ENCODE results near the gene GREB1L.
"Not testable (repeated sequence)": the region's sequence is repeated elsewhere in the genome, so short reads cannot be mapped to it uniquely, and the experiment has no call there.

Gene GREB1L

DNA sequence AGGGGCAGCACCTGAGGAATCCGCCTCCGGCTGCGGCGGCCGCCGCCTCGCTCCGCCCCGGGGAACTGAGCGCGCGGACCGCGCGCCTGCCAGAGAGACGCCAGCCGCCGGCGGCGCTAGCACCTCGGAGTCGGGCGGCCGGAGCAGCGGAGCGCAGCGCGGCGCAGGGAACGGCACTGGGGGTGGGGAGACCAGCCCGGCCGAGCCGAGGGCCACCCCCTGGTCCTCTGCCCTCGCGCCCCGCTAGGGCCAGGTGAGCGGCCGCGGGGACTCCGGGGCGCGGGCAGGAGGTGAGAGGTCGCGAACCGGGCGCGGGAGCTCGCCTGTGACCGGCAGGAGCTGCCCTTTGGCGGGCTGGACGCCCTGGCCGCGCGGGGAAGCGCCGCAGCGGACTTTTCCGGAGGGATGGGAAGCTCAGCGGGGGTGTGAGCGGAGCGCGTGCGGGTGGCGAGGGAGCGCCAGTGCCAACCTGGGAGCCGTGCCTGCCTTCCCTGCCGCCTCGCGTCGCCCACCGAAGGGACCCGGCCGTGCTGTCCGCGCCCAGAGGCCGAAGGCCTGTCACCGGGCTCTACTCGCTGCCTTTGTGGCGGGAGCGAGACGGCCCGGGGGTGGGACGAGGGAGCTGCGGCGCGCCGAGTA lies at the start of gene GREB1L:
GREB1L (plus strand) TSS at position 92 of the 639 bp plus-strand sequence. CDS start 141,287 bp downstream, outside the sequence.
- no peak for DNase-seq

DNA sequence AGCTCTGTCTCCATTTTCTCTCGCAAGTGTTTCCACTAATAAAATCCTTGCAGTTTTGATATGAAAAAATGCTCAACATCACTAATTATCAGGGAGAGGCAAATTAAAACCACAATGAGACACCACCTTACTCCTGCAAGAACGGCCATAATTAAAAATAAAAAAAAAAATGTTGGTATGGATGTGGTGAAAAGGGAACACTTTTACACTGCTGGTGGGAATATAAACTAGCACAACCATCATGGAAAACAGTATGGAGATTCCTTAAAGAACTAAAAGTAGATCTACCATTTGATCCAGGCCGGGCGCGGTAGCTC lies 49.8 kb upstream of the GREB1L start:
- DNase-seq: no peak

DNA sequence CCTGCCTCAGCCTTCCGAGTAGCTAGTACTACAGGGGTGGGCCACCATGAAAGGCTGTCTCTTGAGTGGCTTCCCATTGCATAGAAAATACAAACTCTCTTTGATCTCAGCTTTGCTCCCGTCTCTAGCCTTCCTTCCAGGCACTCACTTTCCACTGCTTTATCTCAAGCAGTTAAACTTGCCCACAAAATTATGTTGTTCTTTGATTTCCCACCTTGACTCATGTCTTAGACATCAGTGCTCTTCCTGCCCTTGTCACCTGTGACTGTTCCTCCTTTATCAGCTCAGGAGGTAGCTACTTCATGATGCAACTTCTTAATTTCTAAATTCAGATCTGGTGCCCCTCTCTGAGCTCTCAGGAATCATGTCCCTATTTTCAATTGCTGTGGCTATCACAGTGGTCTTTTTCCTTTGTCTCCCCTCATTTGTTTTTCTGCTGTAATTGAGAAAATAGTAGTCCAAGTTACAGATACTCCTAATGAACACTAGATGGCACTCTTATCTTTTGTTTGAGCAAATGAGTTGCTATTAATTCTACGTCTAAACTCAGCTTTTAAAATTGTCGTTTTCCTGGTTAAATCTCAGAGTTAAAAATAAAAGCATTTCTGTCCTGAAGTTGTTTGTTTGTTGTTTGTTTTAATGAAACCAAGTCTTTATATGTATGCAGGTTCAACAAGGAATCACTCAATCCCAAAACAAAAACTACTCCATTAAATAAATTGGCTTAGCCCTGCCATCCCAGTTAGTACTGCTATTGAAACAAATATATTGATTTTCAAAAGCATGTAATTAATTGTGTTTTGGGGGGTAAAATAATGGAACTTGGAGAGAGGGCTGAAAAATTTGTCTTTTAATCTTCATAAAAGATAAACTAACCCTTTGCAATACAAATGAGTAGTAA lies 46.9 kb upstream of the GREB1L start:
- peak; percentile 67 for DNase-seq

DNA sequence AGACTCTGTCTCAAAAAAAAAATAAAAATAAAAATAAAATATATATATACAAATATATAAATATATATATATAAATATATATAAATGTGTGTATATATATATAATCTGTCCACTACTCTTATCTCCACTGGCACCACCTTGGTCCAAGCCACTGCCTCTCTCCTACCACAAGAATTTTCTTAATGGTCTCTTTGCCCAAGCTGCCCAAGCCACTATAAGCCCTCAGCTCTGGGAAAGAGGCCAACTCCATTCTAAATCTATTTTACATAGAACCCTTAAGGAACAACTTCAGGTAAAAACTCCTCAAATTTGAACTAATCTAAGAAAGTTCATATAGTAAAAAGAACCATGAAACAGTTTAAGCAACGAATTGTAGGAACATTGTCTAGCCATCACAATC lies 45.6 kb upstream of the GREB1L start:
- no peak for DNase-seq

DNA sequence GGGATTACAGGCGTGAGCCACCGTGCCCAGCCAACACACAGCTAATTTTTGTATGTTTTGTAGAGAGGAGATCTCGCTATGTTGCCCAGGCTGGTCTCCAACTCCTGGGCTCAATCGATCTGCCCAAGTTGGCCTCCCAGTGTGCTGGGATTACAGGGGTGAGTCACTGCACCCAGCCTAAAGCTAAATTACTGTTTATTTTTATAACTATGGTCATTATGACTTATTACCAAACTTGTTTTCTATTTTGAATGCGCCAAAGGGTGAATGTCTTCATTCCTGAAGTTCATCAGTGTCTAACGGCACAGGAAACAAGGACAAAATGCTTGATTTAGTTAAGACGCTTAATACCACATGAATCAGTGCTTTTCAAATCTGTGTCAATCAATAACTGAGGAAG lies 38.9 kb upstream of the GREB1L start:
- DNase-seq: no peak

DNA sequence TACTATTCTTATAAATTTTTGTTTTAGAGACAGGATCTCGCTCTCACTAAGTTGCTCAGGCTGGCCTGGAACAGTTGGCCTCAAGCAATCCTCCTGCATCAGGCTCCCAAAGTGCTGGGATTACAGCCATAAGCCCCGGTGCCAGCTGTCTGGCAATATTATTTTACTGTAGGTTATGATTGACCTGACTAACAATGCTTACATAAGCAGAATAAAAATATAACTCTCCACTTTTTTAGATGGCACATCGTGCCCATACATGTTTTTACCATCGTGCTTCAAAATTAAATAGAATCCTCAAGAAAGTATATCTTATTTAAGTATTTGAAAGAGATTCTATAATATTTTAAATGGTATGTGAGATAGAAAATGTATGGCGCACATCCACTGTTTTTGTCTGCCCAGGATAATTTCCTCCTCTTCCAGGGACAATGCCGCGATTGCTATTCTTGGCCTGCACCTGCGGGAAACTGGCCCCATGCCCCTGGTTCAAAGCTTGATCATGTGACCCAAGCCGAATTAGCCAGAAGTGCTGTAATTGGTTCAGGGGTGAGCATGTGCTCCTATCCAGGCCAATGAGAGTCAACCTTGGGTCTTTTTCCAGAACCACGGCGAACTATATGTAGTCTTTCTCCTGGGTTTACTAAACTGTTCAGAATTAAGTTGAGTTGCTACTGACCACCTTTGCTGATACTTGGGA lies 38.3 kb upstream of the GREB1L start:
- DNase-seq: no peak

DNA sequence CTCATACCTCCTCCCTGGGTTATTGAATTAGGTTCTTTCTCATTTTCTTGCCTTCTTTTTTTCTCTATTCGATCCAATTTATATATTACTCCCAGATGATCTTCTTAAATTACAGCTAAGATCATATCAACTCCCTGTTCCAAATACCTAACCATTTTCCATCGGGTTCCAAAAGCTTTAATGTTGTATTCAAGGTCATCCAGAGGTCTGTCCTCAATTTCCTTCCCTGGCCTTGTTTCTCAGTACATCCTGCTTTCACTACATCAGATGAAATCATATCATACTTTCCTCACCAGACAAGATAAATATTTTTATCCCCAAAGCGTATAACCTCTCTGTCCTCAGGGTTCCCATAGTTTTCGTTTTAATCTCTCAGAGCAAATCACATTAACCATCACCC lies 36.3 kb upstream of the GREB1L start:
- no peak for DNase-seq

DNA sequence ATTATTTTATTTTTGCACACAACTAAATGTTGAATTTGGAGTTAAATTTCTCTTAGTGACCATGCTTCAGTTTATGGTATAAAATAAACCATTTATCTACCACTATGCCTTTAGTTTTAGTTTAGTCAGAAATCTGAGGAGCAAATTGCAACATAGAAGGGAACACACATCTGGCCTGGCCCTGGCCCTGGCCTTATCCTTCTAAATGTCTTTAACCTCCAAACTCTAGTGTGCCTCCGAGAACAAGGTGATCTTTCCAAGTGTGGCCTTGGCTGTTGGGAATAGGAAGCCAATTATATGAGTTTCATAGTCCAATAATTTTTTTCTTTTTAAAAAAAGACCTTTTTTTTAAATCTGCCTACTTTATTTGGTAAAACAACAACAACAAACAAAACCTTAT lies 31.8 kb upstream of the GREB1L start:
- no peak for DNase-seq

DNA sequence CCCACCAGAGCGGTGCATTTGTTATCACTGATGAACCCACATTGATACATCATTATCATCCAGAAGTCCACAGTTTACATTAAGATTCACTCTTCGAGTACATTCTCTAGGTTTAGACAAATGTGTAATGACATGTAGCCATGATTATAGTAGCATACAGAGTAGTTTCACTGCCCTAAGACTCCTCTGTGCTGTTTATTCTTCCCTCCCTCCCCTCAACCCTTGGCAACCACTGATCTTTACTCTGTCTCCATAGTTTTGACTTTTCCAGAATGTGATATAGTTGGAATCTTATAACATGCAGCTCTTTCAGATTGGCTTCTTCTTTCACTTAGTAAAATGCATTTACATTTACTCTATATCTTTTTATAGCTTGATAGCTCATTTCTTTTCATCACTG lies 31.2 kb upstream of the GREB1L start:
- DNase-seq: no peak

DNA sequence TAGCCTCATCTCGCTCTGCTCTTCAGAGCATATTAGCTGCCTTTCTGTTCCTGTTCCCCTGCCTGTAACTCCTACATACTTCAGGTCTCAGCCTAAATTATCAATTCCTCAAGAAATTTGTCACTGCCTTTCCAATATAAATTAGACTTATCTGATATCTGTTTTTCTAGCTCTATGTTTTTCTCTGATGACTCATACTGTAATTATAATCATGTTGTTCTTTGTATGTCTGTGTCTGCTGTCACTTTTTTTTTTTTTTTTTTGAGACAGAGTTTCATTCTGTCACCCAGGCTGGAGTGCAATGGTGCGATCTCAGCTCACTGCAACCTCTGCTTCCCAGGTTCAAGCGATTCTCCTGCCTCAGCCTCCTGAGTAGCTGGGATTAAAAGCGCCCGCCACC lies 27.6 kb upstream of the GREB1L start:
- not testable (repeated sequence) for DNase-seq

DNA sequence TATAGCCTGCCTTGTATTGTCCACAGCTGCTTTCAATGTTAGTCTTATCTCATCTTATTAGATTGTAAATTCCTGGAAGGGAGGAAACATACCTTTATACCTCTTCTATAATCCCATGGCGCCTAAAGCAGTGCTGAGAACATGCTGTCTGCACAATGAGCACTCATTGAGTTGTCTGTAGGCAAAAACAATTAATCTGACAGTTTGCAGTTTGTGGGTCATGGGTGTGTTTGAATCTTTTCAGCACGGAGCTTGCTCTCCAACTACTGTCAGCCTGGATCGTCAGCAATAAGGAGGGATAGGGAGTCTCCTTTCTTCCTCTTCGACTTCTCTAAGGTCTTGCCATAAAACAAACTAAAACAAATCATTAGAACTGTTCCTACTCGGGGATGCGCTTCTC lies 26.5 kb upstream of the GREB1L start:
- DNase-seq: no peak

DNA sequence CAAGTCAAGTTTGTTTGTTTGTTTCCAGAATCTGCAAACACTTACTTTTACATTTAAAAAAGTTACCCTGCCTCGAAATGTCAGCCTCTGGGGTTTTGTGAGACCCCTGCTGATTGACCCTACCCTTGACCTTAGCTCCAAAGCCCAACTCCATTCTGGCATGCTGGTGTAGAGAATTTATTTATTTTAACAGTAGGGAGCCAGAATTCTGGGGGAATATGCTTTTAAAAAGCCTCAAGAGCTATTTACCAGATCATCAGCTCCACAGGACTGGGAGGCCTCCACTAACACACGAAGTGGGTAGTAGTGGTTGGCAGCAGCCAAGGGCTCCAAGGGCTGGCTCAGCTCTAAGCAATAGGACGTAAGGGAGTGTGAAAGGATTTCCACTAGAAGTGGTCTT lies 23.2 kb upstream of the GREB1L start:
- no peak for DNase-seq

DNA sequence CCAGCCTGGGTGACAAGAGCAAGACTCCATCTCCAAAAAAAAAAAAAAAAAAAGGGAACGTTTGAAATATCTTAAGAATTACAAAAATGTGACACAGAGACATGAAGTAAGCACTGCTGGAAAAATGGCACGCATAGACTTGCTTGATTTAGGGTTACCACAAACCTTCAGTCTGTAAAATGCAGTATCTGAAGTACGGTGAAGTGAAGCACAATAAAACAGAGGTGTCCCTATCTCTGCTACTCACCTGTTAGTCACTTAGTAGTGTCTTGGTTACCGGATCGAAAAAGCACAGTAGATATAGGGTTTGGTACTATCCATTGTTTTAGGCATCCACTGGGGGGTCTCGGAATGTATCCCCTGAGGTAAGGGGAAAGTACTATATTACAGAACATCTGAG lies 11.6 kb upstream of the GREB1L start:
- DNase-seq: no peak

DNA sequence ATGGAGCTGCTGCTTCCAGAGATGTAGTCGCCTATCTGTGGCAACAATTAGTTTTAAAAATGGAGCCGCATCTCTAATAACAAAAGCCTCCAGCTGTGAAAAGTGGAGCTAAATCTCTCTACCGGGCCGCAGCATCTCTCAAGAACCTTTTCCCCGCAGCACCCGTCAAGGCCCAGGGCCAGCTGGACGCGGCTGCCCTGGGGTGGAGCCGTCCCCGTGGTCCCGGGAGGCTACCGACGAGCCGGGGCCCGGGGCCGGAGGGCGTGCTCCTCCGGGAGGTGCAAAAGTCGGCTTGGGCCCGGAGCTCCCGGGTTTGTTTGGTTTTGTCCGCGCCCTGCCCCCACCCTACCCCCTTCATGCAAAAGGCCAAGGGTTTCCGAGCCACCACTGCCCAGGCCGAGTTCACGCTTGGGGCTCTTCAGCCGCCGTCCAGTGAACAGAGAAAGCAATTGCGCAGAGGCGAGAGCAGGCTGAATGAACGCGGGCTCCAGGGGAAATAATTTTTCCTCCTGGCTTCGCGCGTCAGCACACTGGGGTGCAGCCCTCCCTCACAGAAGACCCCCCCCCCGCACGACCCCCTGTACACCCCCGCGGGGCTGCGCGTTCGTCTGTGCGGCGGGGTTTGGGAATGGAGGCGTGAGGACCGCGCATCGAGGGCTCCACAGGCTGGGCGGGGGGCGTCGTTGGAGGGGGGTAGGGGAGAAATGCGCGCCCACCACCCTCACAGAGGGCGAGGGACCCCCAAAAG lies 557 bp upstream of the GREB1L start:
- DNase-seq: no peak

DNA sequence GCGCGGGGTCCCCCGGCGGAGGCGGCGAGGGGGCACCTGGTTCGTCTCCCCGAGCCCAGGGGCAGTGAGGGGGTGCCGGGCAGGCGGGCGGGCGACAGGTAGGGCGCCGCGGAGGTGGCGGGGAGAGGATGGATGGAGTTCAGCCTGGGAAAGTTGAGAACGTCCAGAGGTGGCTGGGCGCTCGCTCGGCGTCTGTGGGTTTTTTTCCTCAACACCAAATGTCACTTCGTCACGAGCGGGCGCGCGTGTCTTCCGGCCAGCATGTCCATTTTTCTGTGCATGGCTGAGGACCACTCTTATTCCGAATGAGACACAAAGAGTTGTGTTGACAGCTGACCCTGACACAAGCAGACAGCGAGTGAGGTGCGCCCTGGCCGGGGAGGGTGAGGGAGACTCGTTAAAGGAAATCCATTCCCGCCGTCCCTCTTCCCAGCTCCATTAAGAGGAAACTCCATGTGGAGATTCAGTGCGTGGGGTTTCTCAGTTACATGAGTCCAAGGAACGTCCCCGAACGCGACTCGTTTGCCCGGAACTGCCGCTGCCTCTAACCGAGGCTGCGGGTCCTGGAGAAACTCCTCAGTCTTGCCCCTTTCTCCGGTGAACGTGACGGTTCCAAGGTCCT lies 859 bp downstream of the GREB1L start:
- DNase-seq: peak; percentile 28

DNA sequence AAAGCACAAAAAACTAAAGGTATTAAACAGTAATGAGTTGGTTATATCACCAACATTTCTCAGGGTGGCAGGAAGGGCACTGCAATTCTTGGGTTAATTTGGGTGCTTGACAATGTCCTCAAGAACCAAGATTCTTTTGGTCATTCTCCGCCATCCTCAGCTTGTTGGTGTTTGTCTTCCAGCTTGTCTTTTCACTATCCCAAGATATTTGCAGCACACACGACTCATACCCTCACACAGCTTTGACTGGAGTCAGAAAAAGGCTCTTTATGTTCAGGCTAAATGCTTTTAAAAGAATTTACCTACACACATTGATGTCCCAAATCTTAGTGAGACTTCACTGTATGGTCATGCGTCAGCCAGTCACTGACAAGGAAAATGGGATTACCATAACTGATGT lies 12.5 kb downstream of the GREB1L start:
- no peak for DNase-seq

DNA sequence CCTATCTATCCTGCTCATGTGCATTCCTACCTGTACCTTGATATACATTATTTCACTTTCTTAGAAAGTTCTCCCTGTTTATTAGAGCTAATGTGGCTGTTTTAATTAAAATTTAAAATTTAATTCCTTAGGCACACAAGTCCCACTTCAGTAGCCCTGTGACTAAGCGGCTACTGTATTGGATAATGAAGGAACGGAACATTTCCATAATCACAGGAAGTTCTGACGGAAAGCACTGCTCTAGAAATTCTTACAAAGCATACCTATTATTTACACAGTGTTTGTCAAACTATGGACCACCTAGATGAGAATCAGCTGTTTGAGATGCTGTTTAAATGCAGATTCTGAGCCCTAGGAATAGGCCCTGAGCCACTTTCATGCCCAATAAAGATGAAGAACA lies 13.2 kb downstream of the GREB1L start:
- no peak for DNase-seq

DNA sequence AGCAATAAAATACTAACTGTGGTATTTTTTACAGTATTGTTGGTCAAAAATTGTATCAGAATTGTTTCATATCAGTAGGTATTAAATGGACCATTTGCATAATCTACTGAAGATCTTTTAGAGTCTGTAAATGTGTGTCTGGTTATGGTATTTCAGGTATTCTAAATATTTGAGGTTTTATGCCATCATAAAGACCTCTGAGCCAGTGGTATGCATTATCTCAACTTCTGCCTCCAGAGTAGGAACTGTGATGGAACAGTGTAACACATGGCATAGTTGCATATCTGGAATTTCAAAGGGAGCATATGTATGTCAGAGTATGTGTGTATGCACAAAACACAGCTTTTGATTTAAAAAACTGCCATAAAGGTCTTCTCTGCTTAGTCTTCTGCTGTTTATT lies 15.4 kb downstream of the GREB1L start:
- DNase-seq: no peak

DNA sequence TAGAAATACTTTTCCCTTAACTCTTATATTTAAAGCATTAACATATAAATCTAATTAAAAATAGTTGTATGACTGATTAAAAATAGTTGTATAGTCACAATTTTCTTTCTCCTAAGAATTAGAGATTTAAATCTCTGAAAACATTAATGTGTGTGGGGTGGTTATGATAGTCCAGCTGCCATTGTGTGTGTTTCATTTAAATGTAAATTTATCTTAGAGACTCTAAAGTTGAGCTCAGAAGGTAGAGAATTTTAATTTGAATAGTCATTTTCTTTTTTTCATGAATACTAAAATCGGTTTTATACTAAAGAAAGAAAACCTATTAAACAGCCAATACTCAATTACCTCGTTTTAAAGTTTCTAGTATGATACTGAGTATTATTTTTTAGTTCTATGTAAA lies 18.6 kb downstream of the GREB1L start:
- DNase-seq: no peak

DNA sequence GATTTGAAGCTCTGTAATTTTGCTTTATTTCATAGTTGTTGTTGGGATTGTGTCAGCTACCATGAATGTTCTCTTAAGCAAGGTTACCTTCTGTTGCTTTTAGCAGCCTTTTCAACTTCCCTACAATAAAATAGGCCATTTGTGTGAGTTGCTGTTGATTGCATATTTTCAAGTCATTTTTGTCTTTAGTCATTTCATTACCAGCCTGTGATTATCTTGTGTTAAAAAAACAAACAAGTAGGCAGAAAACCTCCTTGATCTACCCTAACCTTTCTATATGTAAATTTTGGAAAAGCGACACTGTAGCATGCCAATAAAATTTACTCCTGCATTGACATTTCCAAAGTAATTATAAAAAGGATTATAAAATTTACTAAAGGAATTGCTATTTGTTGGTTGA lies 19.3 kb downstream of the GREB1L start:
- no peak for DNase-seq

DNA sequence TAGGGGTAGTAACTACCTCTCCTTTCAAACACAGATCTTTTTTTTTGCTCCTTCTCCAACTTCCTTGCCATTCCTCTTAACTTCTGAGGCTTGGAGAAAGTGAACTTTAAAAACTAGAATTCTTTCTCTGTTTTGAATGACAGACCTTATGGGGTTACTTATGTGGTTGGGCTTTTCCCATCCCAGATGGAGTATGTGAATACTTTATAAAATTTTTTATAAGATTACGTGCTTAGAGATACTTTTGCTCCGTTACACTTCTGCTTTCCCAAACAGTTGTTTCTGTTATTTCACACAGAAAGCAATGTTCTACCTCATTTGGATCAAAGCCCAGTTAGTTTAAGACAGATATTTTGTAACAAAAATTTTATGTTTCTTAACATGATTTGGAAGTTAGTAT lies 20.2 kb downstream of the GREB1L start:
- no peak for DNase-seq

DNA sequence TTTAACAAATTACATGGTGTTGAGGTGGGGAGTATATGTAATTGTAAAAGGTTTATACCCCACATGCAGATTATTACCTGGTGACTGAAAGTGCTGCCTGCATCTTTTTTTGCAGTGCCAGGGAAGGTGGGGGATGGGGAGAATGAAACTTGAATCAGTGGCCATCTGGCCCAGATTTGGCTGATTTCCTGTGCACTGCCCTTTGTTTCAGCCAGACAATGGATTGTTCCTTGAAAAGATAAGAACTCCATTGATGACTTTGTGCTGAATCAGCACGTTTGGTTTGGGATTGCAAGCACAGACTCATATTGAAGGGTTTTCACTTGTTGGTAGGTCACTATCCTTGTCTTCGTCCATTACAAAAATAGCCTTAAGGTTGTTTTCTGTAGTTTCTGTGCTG lies 20.9 kb downstream of the GREB1L start:
- DNase-seq: no peak

DNA sequence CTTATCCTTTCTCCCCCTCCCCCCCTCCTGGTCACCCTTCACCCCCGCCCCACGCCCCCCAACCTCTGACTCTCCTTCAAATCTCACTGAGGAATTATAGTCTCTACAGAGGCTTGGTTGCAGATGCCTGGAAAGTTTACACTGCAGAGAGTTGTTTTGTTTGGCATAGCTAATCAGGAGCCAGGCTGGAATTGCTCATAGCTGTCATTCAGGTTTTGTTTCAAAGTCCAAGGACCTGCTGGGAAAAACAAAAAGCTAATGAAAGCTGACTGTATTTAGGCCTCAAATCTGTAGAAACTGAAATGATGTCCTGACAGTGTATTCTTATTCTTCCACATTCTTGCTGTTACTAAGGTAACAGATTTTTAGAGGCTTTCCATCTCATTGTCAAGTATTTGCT lies 22.6 kb downstream of the GREB1L start:
- DNase-seq: no peak
